HCT116 (cell line): ENCODE data around the gene ADD2. TPM values are rescaled to one million over a fixed set of nuclear protein-coding genes. Genes with fewer than 3 reads are reported as not detected.

ENCODE experiments used
- ATAC-seq: fragments of 200-7000 bp; cut with Tn5 transposase; 2 replicates; pipeline ENCODE4 v1.9.1; 2020; ENCODE audit warnings: mild to moderate bottlenecking, moderate library complexity
- BruUV-seq: library from RNA; stranded (reverse); fragments of 400-500 nt; replicated peaks from 2 replicates; lab custom pipeline; 2021; lab: Mats Ljungman, UMichigan
- CTCF ChIA-PET: fragments of 300-600 bp; sonication (Branson Sonifier 250); formaldehyde crosslinking; loops from one replicate; lab custom pipeline; 2021; ENCODE audit warnings: antibody characterized with exemption; lab: Charles Lee
- POLR2A ChIA-PET: fragments of 300-600, 350-600 bp; sonication (Branson Sonifier 250); formaldehyde crosslinking; loops from one replicate; lab custom pipeline; 2021; ENCODE audit warnings: antibody characterized with exemption; lab: Charles Lee
- RAD21 ChIA-PET, 2 experiments: fragments of 300-600 bp; sonication (Branson Sonifier 250); formaldehyde crosslinking; loops; one replicate each; lab custom pipeline; 2023; ENCODE audit warnings: low total read pairs in 2 of 2; ENCODE audit not compliant: uncharacterized antibody in 2 of 2, unreplicated experiment in 2 of 2, low non-redundant PET in 1 of 2; lab: Charles Lee
- DNase-seq: peaks from one replicate; pipeline ENCODE4 v3.0.0-alpha.2; 2010; ENCODE audit warnings: low read depth, low spot score
- H2AFZ ChIP-seq: fragments of 200-600 bp; shearing (Covaris generic), sonication (generic); 2 replicates; pipeline ENCODE4 v1.6.1; 2017; ENCODE audit warnings: low read depth, mixed run types, mixed read lengths, antibody characterized with exemption, low read length; ENCODE audit not compliant: poor library complexity, severe bottlenecking
- H3K27ac ChIP-seq: 2 replicates; pipeline ENCODE4 v1.5.1; 2012; ENCODE audit warnings: low read depth, low read length
- H3K27me3 ChIP-seq: fragments of 200-600 bp; sonication (generic); 2 replicates; pipeline ENCODE4 v1.6.1; 2016; ENCODE audit warnings: mixed run types, low read length, mixed read lengths; ENCODE audit not compliant: insufficient read depth
- H3K36me3 ChIP-seq, 2 experiments: fragments of 200-500 bp in 1 of 2; fragments of 200-600 bp in 1 of 2; sonication (Bioruptor generic) in 1 of 2; sonication (generic) in 1 of 2; 2 replicates each; pipeline versions ENCODE4 v1.5.1 to v1.6.1; 2014 to 2016; ENCODE audit warnings: low read length in 2 of 2, inconsistent platforms in 1 of 2, mixed read lengths in 1 of 2, mixed run types in 1 of 2; ENCODE audit not compliant: insufficient read depth in 2 of 2, control insufficient read depth in 1 of 2
- H3K4me1 ChIP-seq, 2 experiments: fragments of 200-600 bp in 1 of 2; sonication (generic) in 1 of 2; 2 replicates each; pipeline versions ENCODE4 v1.5.1 to v1.6.1; 2012 to 2017; ENCODE audit warnings: low read length in 2 of 2, inconsistent platforms in 1 of 2, mild to moderate bottlenecking in 1 of 2, mixed read lengths in 1 of 2, mixed run types in 1 of 2, moderate library complexity in 1 of 2; ENCODE audit not compliant: insufficient read depth in 2 of 2, control insufficient read depth in 1 of 2
- H3K4me2 ChIP-seq: fragments of 200-600 bp; sonication (generic); 2 replicates; pipeline ENCODE4 v1.6.1; 2017; ENCODE audit warnings: mixed run types, low read length, mixed read lengths
- H3K4me3 ChIP-seq, 2 experiments: fragments of 200-600 bp in 1 of 2; sonication (generic) in 1 of 2; replicated peaks in 1 of 2; 2 replicates each; pipeline ENCODE4 v1.5.1; 2011 to 2016; ENCODE audit warnings: low read length in 2 of 2, control low read depth in 1 of 2, low read depth in 1 of 2, mild to moderate bottlenecking in 1 of 2, mixed read lengths in 1 of 2, mixed run types in 1 of 2
- H3K79me2 ChIP-seq: fragments of 200-600 bp; sonication (generic); 2 replicates; pipeline ENCODE4 v1.6.1; 2017; ENCODE audit warnings: mild to moderate bottlenecking, mixed run types, low read length, moderate library complexity, mixed read lengths; ENCODE audit not compliant: insufficient read depth
- H3K9ac ChIP-seq: fragments of 200-600 bp; sonication (generic); 2 replicates; pipeline ENCODE4 v1.6.1; 2016; ENCODE audit warnings: low read length, mixed read lengths
- H3K9me2 ChIP-seq: fragments of 200-600 bp; sonication (generic), shearing (Covaris generic); 2 replicates; pipeline ENCODE4 v1.6.1; 2017; ENCODE audit warnings: mixed run types, mild to moderate bottlenecking, moderate library complexity; ENCODE audit not compliant: insufficient read depth
- H3K9me3 ChIP-seq, 2 experiments: fragments of 200-500 bp in 1 of 2; fragments of 200-600 bp in 1 of 2; sonication (Bioruptor generic) in 1 of 2; sonication (generic) in 1 of 2; 2 replicates each; pipeline ENCODE4 v1.6.1; 2014 to 2017; ENCODE audit warnings: low read length in 2 of 2, mixed read lengths in 2 of 2, inconsistent platforms in 1 of 2, low read depth in 1 of 2, mild to moderate bottlenecking in 1 of 2, mixed run types in 1 of 2, moderate library complexity in 1 of 2; ENCODE audit not compliant: control insufficient read depth in 1 of 2, insufficient read depth in 1 of 2
- H4K20me1 ChIP-seq: fragments of 200-600 bp; sonication (generic), shearing (Covaris generic); 2 replicates; pipeline ENCODE4 v1.6.1; 2017; ENCODE audit warnings: mixed run types, mild to moderate bottlenecking, moderate library complexity; ENCODE audit not compliant: insufficient read depth
- ATF3 ChIP-seq: IDR thresholded peaks from 2 replicates; pipeline ENCODE4 v1.6.1; 2012
- EGR1 ChIP-seq: IDR thresholded peaks from 2 replicates; pipeline ENCODE4 v1.6.1; 2012; ENCODE audit warnings: low read depth
- ELF1 ChIP-seq: IDR thresholded peaks from 2 replicates; pipeline ENCODE4 v1.6.1; 2012; ENCODE audit warnings: low read depth, borderline replicate concordance
- EZH2 ChIP-seq: fragments of 200-600 bp; sonication (generic); IDR thresholded peaks from 2 replicates; pipeline ENCODE4 v1.6.1; 2017; ENCODE audit warnings: antibody characterized with exemption, mixed run types
- FOSL1 ChIP-seq: IDR thresholded peaks from 2 replicates; pipeline ENCODE4 v1.6.1; 2012; ENCODE audit warnings: low read depth
- JUND ChIP-seq: IDR thresholded peaks from 2 replicates; pipeline ENCODE4 v1.6.1; 2012
- MAX ChIP-seq: IDR thresholded peaks from 2 replicates; pipeline ENCODE4 v1.6.1; 2012
- POLR2A ChIP-seq: IDR thresholded peaks from 2 replicates; pipeline ENCODE4 v1.7.0; 2011; ENCODE audit warnings: borderline replicate concordance; ENCODE audit not compliant: insufficient read depth, insufficient read length; ENCODE audit errors: extremely low read depth
- POLR2AphosphoS5 ChIP-seq: IDR thresholded peaks from 2 replicates; pipeline ENCODE4 v1.6.1; 2011; ENCODE audit warnings: mild to moderate bottlenecking, low read depth, low read length, moderate library complexity
- RAD21 ChIP-seq: IDR thresholded peaks from 2 replicates; pipeline ENCODE4 v1.6.1; 2012; ENCODE audit warnings: low read depth, mild to moderate bottlenecking
- REST ChIP-seq: IDR thresholded peaks from 2 replicates; pipeline ENCODE4 v1.6.1; 2012; ENCODE audit warnings: low read depth
- SRF ChIP-seq: IDR thresholded peaks from 2 replicates; pipeline ENCODE4 v1.6.1; 2012; ENCODE audit warnings: low read depth
- TCF7L2 ChIP-seq: IDR thresholded peaks from 2 replicates; pipeline ENCODE4 v1.7.0; 2011; ENCODE audit warnings: borderline replicate concordance, inconsistent platforms; ENCODE audit not compliant: insufficient read depth, insufficient read length; ENCODE audit errors: extremely low read depth
- ZBTB33 ChIP-seq: IDR thresholded peaks from 2 replicates; pipeline ENCODE4 v1.6.1; 2011; ENCODE audit warnings: mild to moderate bottlenecking, low read length, moderate library complexity; ENCODE audit not compliant: insufficient replicate concordance; ENCODE audit errors: extremely low read depth
- ZFX ChIP-seq: fragments of 450-650 bp; IDR thresholded peaks from 2 replicates; pipeline ENCODE4 v1.6.1; 2017
- ZNF274 ChIP-seq: fragments of 200-500 bp; sonication (Bioruptor generic); IDR thresholded peaks from 2 replicates; pipeline ENCODE4 v1.6.1; 2014; ENCODE audit warnings: mild to moderate bottlenecking, low read depth, low read length, inconsistent platforms
- intact Hi-C: fragments of 100-400 bp; cut with micrococcal nuclease; formaldehyde crosslinking; loops from 2 replicates; pipeline ENCODE4 v1.10.0; 2022
- total RNA-seq: library from RNA; stranded (reverse); gene quantifications from one replicate; pipeline ENCODE4 v1.2.1, GENCODE V29; 2021; ENCODE audit not compliant: unreplicated experiment

The ADD2 gene
- total RNA-seq, 1 experiment from 2014 or later = 0.15 TPM

- Histone ChIP-seq H4K20me1 (no peaks in the 10 kb centered on the region), H3K4me2 (no peak overlapping the region), H3K36me3 (no peaks in the 10 kb centered on the region), H3K9me2 (no peaks in the 10 kb centered on the region), H3K4me3 (no peak overlapping the region), H3K79me2 (no peaks in the 10 kb centered on the region), H3K27ac (no peak overlapping the region), H3K9ac (no peak overlapping the region), H3K27me3 (no peaks in the 10 kb centered on the region; the same call in 1 of the 2 replicates), H2AFZ (no peak overlapping the region), H3K4me1 (peaks cover 7 to 9% of the 10 kb centered on the region in 2 experiments; a peak in 3 of 4 replicates), H3K9me3 (no peaks in the 10 kb centered on the region)
- ATAC-seq (no peak), DNase-seq (no peak)
- TF ChIP-seq ZNF274 (no peak), FOSL1 (no peak), RAD21 (no peak), SRF (no peak), ZFX (no peak), POLR2AphosphoS5 (no peak)
- ChIA-PET POLR2A (no interaction called here), RAD21 (no interaction called here), CTCF (no interaction called here)
- BruUV-seq = no TSS peak
- intact Hi-C loops = no loop called here
These were observed 76.4 kb downstream of the ADD2 start for GRCh38 chr2:70691497-70692140.

- RAD21 ChIA-PET = no interaction called here
- BruUV-seq = no TSS peak
- POLR2A ChIA-PET = no interaction called here
- no peak for TF ChIP-seq JUND
- no peak for TF ChIP-seq ZFX
- TF ChIP-seq POLR2A = no peak
- no peak for TF ChIP-seq ZBTB33
- TF ChIP-seq POLR2AphosphoS5 = no peak
- no peak for TF ChIP-seq SRF
- no peak for TF ChIP-seq EGR1
- TF ChIP-seq MAX = no peak
- no peak for TF ChIP-seq ATF3
- no peak for TF ChIP-seq REST
- TF ChIP-seq ELF1 = no peak
- no peak for TF ChIP-seq EZH2
- no peak for TF ChIP-seq TCF7L2
These were observed 77.2 kb downstream of the ADD2 start for GRCh38 chr2:70690846-70691245.

More at GRCh38 chr2:70690846-70691245, 77.2 kb downstream of the ADD2 start:
- Histone ChIP-seq H4K20me1 (no peaks in the 10 kb centered on the region), H3K27me3 (no peaks in the 10 kb centered on the region; the same call in 1 of the 2 replicates), H3K79me2 (no peaks in the 10 kb centered on the region), H3K9ac (no peak overlapping the region), H3K9me3 (no peaks in the 10 kb centered on the region), H3K4me1 (peaks cover 8 to 15% of the 10 kb centered on the region in 2 experiments; a peak in 3 of 4 replicates), H3K4me3 (no peak overlapping the region), H3K9me2 (no peaks in the 10 kb centered on the region), H3K27ac (no peak overlapping the region), H2AFZ (no peak overlapping the region), H3K36me3 (no peaks in the 10 kb centered on the region), H3K4me2 (no peak overlapping the region)
- CTCF ChIA-PET = no interaction called here
- intact Hi-C loops = no loop called here
- ATAC-seq (no peak), DNase-seq (no peak)
